ENCODE measurements around the gene E2F4. TPM values are rescaled to one million over a fixed set of nuclear protein-coding genes. Genes with fewer than 3 reads are reported as not detected.

Gene E2F4
- total and polyA plus RNA-seq, 2 of the 13 experiments (the other 11 are each of a cell fraction or from before 2014, with no cell fraction given) = 84.8 to 91.2 TPM

- peak; percentile 25; the same call in 1 of the 2 replicates for TF ChIP-seq THRA (CRISPR knock-in tag; IDR thresholded peaks at IDR 0.05; ENCODE audit: borderline replicate concordance)
- peak; percentile 71 for TF ChIP-seq ZNF331 (CRISPR knock-in tag; IDR thresholded peaks at IDR 0.05)
- TF ChIP-seq CERS6 (CRISPR knock-in tag; IDR thresholded peaks at IDR 0.05) = no peak
- peak; percentile 32; the same call in 1 of the 2 replicates for TF ChIP-seq CSRNP1 (CRISPR knock-in tag; IDR thresholded peaks at IDR 0.05)
- TF ChIP-seq ZNF337 (CRISPR knock-in tag; IDR thresholded peaks at IDR 0.05; ENCODE audit: borderline replicate concordance, low read depth) = no peak
- TF ChIP-seq CSRNP2 (CRISPR knock-in tag; conservative IDR thresholded peaks at IDR 0.05; ENCODE audit: low read depth) = no peak
- no peak for TF ChIP-seq BATF2 (CRISPR knock-in tag; IDR thresholded peaks at IDR 0.05)
- TF ChIP-seq REXO4 (CRISPR knock-in tag; IDR thresholded peaks at IDR 0.05; ENCODE audit: borderline replicate concordance) = no peak
- no peak for TF ChIP-seq ZBTB1 (CRISPR knock-in tag; IDR thresholded peaks at IDR 0.05; ENCODE audit: borderline replicate concordance)
- no peak for TF ChIP-seq ZNF644 (CRISPR knock-in tag; IDR thresholded peaks at IDR 0.05; ENCODE audit: low read depth)
- no peak for TF ChIP-seq USF2 (IDR thresholded peaks at IDR 0.05; ENCODE audit: low read depth, low read length)
- no peak for TF ChIP-seq USF2 (CRISPR knock-in tag; IDR thresholded peaks at IDR 0.05; ENCODE audit: borderline replicate concordance)
- TF ChIP-seq PLSCR1 (CRISPR knock-in tag; IDR thresholded peaks at IDR 0.05; ENCODE audit: borderline replicate concordance) = no peak
- TF ChIP-seq JUND (CRISPR knock-in tag; IDR thresholded peaks at IDR 0.05) = no peak
- TF ChIP-seq SNAI1 (CRISPR knock-in tag; IDR thresholded peaks at IDR 0.05; ENCODE audit: borderline replicate concordance) = no peak
- no peak for TF ChIP-seq NR2F2 (IDR thresholded peaks at IDR 0.05; ENCODE audit: borderline replicate concordance, low read depth)
- no peak; the same call in 1 of the 2 replicates for TF ChIP-seq CHD2 (IDR thresholded peaks at IDR 0.05; ENCODE audit: low read depth, low read length)
- no peak for TF ChIP-seq KMT2B (CRISPR knock-in tag; IDR thresholded peaks at IDR 0.05)
- TF ChIP-seq ZFX (CRISPR knock-in tag; IDR thresholded peaks at IDR 0.05; ENCODE audit: low read depth) = peak; percentile 60; the same call in 1 of the 2 replicates
These were observed 36.4 kb upstream of the E2F4 start (continued) for GRCh38 chr16:67155295-67156142.
